Measurements from ENCODE around the gene ARGLU1.

DNA sequence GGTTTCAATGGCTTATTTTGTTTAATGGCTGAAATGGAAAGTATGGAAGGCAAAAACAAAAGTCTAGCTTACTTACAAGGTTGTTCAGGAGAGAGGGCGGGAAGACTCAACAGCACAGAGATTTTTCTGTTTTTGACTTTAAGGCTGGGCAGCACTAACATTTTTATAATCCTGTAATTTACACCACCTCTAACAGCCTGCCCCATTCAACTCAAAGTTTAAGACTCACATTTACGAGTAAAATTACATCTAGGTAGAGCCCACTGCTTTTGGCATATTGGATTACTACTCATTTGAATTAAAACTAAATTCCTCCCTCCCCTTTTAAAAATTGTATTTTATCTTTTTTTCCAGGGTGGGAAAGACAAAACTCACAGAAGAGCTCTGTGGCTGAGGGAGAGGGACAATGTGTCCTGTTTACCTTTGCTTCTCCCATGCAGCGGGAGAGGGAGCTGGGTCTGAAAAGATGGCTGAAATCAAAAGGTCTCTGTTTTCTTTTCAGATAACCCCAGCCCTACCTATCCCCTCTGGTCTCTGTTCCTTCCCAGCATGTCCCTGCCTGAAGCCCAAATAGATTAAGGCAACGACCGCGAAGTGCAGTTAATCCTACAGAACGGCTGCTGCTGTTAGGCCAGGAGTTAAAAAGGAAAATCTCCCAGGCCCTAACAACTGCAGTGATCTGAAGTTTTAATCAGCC is 39.1 kb downstream of the ARGLU1 start:
- TF ChIP-seq, protein P1, sequence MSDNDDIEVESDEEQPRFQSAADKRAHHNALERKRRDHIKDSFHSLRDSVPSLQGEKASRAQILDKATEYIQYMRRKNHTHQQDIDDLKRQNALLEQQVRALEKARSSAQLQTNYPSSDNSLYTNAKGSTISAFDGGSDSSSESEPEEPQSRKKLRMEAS (IDR thresholded peaks at IDR 0.05; ENCODE audit: low read depth, low read length), result no peak
- TF ChIP-seq POLR2A (IDR thresholded peaks at IDR 0.05; ENCODE audit: extremely low read depth, insufficient read length) (no peak), CTCF (IDR thresholded peaks at IDR 0.05; ENCODE audit: low read depth, low read length) (no peak)
